Calu3 (cell line): ENCODE measurements around the gene RALGPS2. TPM values are rescaled to one million over a fixed set of nuclear protein-coding genes. Genes with fewer than 3 reads are reported as not detected.

ENCODE experiments used
- BruUV-seq: library from RNA; stranded (reverse); fragments of 400-500 nt; replicated peaks from 2 replicates; lab custom pipeline; 2021; lab: Mats Ljungman, UMichigan
- CTCF ChIA-PET: fragments of 300-600 bp; sonication (Branson Sonifier 250); formaldehyde crosslinking; loops from one replicate; lab custom pipeline; 2022; ENCODE audit warnings: antibody characterized with exemption; lab: Charles Lee
- DNase-seq: peaks from one replicate; pipeline ENCODE4 v3.0.0; 2022
- H3K27ac Mint-ChIP-seq: one replicate; pipeline ENCODE4 v1.8.0; 2022; ENCODE audit warnings: mixed read lengths; ENCODE audit not compliant: unreplicated experiment
- H3K27me3 Mint-ChIP-seq: one replicate; pipeline ENCODE4 v1.8.0; 2022; ENCODE audit warnings: mixed read lengths; ENCODE audit not compliant: unreplicated experiment
- H3K36me3 Mint-ChIP-seq: one replicate; pipeline ENCODE4 v1.8.0; 2022; ENCODE audit warnings: mild to moderate bottlenecking, moderate library complexity, mixed read lengths; ENCODE audit not compliant: insufficient read depth, unreplicated experiment
- H3K4me1 Mint-ChIP-seq: one replicate; pipeline ENCODE4 v1.8.0; 2022; ENCODE audit warnings: mild to moderate bottlenecking, low read depth, mixed read lengths; ENCODE audit not compliant: unreplicated experiment
- H3K4me3 Mint-ChIP-seq: one replicate; pipeline ENCODE4 v1.8.0; 2022; ENCODE audit warnings: mild to moderate bottlenecking, low read depth, moderate library complexity, mixed read lengths; ENCODE audit not compliant: unreplicated experiment
- H3K9me3 Mint-ChIP-seq: one replicate; pipeline ENCODE4 v1.8.0; 2022; ENCODE audit warnings: low read depth, mixed read lengths; ENCODE audit not compliant: unreplicated experiment
- intact Hi-C: fragments of 100-400 bp; cut with micrococcal nuclease; formaldehyde crosslinking; loops from one replicate; pipeline ENCODE4 v1.10.0; 2022; ENCODE audit not compliant: unreplicated experiment
- total RNA-seq: library from RNA; stranded (reverse); gene quantifications from 2 replicates; pipeline ENCODE4 v1.2.3, GENCODE V29; 2022
- TF ChIP-seq, protein P1 (sequence below): fragments of 200-600 bp; IDR thresholded peaks from one replicate; pipeline ENCODE4 v1.8.0; 2022; ENCODE audit warnings: antibody characterized with exemption; ENCODE audit not compliant: unreplicated experiment

Gene RALGPS2
- total RNA-seq, 1 experiment from 2014 or later, result 47.6 TPM

DNA sequence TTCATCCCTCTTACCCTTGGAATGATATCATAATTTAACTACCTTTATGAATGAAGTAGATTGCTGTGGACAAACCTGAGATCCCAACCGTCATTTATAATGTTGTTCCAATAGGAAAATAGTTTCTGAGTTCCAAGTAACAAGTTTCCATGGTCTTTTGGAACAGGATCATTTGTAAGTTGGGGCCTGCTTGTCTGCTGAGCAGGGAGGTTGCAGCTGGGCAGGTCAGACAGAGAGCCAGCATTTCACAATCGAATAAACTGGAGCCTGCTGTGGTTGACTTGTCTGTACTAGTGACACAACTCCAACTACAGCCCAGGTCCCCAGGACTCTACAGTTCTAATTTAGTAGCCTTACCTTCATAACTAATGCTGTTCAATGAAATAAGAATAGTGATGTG, 18.6 kb upstream of the RALGPS2 start:
- DNase-seq, result no peak
- no peaks in the 10 kb centered on the region for H3K36me3 Mint-ChIP-seq
- no TSS peak for BruUV-seq
- H3K27me3 Mint-ChIP-seq, result no peaks in the 10 kb centered on the region
- TF ChIP-seq, protein P1, sequence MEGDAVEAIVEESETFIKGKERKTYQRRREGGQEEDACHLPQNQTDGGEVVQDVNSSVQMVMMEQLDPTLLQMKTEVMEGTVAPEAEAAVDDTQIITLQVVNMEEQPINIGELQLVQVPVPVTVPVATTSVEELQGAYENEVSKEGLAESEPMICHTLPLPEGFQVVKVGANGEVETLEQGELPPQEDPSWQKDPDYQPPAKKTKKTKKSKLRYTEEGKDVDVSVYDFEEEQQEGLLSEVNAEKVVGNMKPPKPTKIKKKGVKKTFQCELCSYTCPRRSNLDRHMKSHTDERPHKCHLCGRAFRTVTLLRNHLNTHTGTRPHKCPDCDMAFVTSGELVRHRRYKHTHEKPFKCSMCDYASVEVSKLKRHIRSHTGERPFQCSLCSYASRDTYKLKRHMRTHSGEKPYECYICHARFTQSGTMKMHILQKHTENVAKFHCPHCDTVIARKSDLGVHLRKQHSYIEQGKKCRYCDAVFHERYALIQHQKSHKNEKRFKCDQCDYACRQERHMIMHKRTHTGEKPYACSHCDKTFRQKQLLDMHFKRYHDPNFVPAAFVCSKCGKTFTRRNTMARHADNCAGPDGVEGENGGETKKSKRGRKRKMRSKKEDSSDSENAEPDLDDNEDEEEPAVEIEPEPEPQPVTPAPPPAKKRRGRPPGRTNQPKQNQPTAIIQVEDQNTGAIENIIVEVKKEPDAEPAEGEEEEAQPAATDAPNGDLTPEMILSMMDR, result no peak
- no peak overlapping the region for H3K27ac Mint-ChIP-seq
- CTCF ChIA-PET, result no interaction called here
- no peaks in the 10 kb centered on the region for H3K4me1 Mint-ChIP-seq
- no peak overlapping the region for H3K4me3 Mint-ChIP-seq
- H3K9me3 Mint-ChIP-seq, result no peaks in the 10 kb centered on the region
- intact Hi-C loops, result no loop called here

DNA sequence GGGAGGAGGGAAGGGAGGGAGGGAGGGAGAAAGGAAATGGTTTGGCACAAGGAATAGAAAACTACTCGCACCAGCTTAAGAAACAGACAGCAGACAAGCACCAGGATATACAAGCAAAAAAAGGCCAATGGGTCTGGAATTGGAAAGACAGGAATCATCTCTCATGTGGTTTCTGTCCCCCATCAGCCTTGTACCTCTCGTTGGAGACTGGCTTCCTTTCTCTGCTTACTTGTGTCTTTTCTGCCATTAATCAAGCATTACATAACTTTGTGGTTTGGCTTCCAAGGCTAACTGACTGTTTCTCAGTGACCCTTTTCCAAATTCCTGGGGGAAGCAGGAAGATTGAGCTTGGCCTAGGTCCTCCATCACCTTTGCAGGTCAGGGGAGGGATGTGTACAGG, 11.8 kb upstream of the RALGPS2 start:
- DNase-seq, result no peak
- no peaks in the 10 kb centered on the region for H3K9me3 Mint-ChIP-seq
- BruUV-seq, result no TSS peak
- H3K27ac Mint-ChIP-seq, result no peak overlapping the region
- CTCF ChIA-PET, result no interaction called here
- no peaks in the 10 kb centered on the region for H3K4me1 Mint-ChIP-seq
- H3K4me3 Mint-ChIP-seq, result no peak overlapping the region
- no peaks in the 10 kb centered on the region for H3K27me3 Mint-ChIP-seq
- TF ChIP-seq, protein P1, result no peak
- intact Hi-C loops, result no loop called here
- H3K36me3 Mint-ChIP-seq, result no peaks in the 10 kb centered on the region

DNA sequence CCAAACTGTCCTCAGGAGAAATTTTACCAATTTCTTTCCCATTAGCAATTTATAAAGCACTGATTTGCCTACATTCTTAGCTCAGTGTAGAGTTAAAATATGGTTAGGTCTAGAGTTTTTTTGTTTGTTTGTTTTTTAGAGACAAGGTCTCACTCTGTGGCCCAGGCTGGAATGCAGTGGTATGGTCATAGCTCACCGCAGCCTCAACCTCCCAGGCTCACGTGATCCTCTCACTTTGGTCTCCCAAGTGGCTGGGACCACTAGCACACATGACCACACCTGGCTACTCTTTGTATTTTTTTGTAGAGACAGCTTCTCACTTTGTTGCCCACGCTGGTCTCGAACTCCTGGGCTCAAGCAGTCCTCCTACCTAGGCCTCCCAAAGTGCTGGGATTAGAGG, 10.6 kb upstream of the RALGPS2 start:
- intact Hi-C loops, result no loop called here
- H3K27ac Mint-ChIP-seq, result no peak overlapping the region
- no peak overlapping the region for H3K4me3 Mint-ChIP-seq
- CTCF ChIA-PET, result no interaction called here
- TF ChIP-seq, protein P1, result no peak
- no peak for DNase-seq
- H3K36me3 Mint-ChIP-seq, result no peaks in the 10 kb centered on the region
- no peaks in the 10 kb centered on the region for H3K4me1 Mint-ChIP-seq
- no peaks in the 10 kb centered on the region for H3K27me3 Mint-ChIP-seq
- H3K9me3 Mint-ChIP-seq, result no peaks in the 10 kb centered on the region
- BruUV-seq, result no TSS peak

DNA sequence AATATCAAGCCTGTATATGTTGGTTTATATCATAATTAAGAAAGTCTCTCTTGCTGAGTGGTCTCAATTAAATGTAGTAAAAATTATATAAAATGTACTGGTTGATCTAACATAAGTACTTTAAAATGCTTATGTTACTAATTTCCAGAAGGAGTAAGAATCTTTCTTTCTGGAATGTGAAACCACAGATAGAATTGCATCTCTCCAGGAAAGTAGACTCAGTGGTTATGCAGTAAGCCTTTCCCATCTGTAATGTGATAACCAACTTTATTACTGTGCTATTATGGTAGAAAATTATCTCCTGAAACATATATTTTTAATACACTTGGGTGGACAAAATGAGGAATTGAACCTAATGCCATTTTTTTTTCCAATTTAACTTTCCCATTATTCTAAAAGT, 8.9 kb upstream of the RALGPS2 start:
- no peak overlapping the region for H3K27ac Mint-ChIP-seq
- BruUV-seq, result no TSS peak
- TF ChIP-seq, protein P1, result no peak
- no peaks in the 10 kb centered on the region for H3K9me3 Mint-ChIP-seq
- DNase-seq, result no peak
- H3K36me3 Mint-ChIP-seq, result no peaks in the 10 kb centered on the region
- no peak overlapping the region for H3K4me3 Mint-ChIP-seq
- no peaks in the 10 kb centered on the region for H3K27me3 Mint-ChIP-seq
- intact Hi-C loops, result no loop called here
- no peaks in the 10 kb centered on the region for H3K4me1 Mint-ChIP-seq
- CTCF ChIA-PET, result no interaction called here
